H1 (cell line): Measurements from ENCODE around the gene NAMPT. TPM values are rescaled to one million over a fixed set of nuclear protein-coding genes. Genes with fewer than 3 reads are reported as not detected.

ENCODE experiments used
- CTCF ChIA-PET: fragments of 300-600 bp; sonication (Branson Sonifier 250); formaldehyde crosslinking; loops from one replicate; lab custom pipeline; 2021; ENCODE audit not compliant: partially characterized antibody; lab: Charles Lee
- POLR2A ChIA-PET: fragments of 300-600 bp; sonication (Branson Sonifier 250); formaldehyde crosslinking; loops from one replicate; lab custom pipeline; 2021; ENCODE audit warnings: inconsistent platforms; ENCODE audit not compliant: partially characterized antibody; lab: Charles Lee
- DNase-seq, 2 experiments: peaks; one replicate each; pipeline versions ENCODE4 v3.0.0 to v3.0.0-alpha.2; 2010 to 2022; ENCODE audit warnings: low spot score in 2 of 2, low read depth in 1 of 2, mixed read lengths in 1 of 2
- FAIRE-seq: peaks from 2 replicates; lab custom pipeline; 2011; peaks lifted over from hg19 to GRCh38; lab: Jason Lieb, UNC
- H2AFZ ChIP-seq: 2 replicates; pipeline ENCODE4 v1.8.1; 2012; ENCODE audit warnings: low read length, inconsistent platforms
- H2AK5ac ChIP-seq: 2 replicates; pipeline ENCODE4 v1.6.1; 2013; ENCODE audit warnings: low read depth, low read length
- H2BK120ac ChIP-seq: replicated peaks from 2 replicates; pipeline ENCODE3; 2013; ENCODE audit warnings: low read depth, low read length, inconsistent platforms
- H2BK12ac ChIP-seq: 2 replicates; pipeline ENCODE4 v1.6.1; 2013; ENCODE audit warnings: low read depth, low read length
- H2BK15ac ChIP-seq: 2 replicates; pipeline ENCODE4 v1.6.1; 2013; ENCODE audit warnings: low read length
- H2BK20ac ChIP-seq: 2 replicates; pipeline ENCODE4 v1.6.1; 2013; ENCODE audit warnings: low read length
- H2BK5ac ChIP-seq: 2 replicates; pipeline ENCODE4 v1.6.1; 2013; ENCODE audit warnings: low read depth, low read length
- H3K14ac ChIP-seq: 2 replicates; pipeline ENCODE4 v1.6.1; 2013; ENCODE audit warnings: inconsistent platforms; ENCODE audit not compliant: insufficient read length
- H3K18ac ChIP-seq: 2 replicates; pipeline ENCODE4 v1.6.1; 2013; ENCODE audit warnings: low read length; ENCODE audit errors: extremely low read depth
- H3K23ac ChIP-seq: 2 replicates; pipeline ENCODE4 v1.6.1; 2013; ENCODE audit warnings: inconsistent platforms; ENCODE audit not compliant: insufficient read length
- H3K23me2 ChIP-seq: 2 replicates; pipeline ENCODE4 v1.6.1; 2013; ENCODE audit warnings: low read depth, low read length
- H3K27ac ChIP-seq: 2 replicates; pipeline ENCODE4 v1.6.1; 2011; ENCODE audit warnings: low read depth, low read length, inconsistent platforms
- H3K27me3 ChIP-seq, 4 experiments: replicated peaks in 1 of 4; 1 replicate in 1 of 4; 2 replicates in 3 of 4; pipeline versions ENCODE4 v1.6.1 to v1.8.1; 2011 to 2013; ENCODE audit warnings: low read length in 3 of 4, mild to moderate bottlenecking in 3 of 4, inconsistent platforms in 2 of 4, mixed read lengths in 2 of 4, moderate library complexity in 1 of 4; ENCODE audit not compliant: control insufficient read depth in 3 of 4, insufficient read depth in 3 of 4; ENCODE audit errors: extremely low read depth in 1 of 4
- H3K36me3 ChIP-seq, 4 experiments: 2 replicates each; pipeline versions ENCODE4 v1.6.1 to v1.8.1; 2011 to 2013; ENCODE audit warnings: mild to moderate bottlenecking in 4 of 4, low read length in 3 of 4, moderate library complexity in 2 of 4, control low read depth in 1 of 4, inconsistent platforms in 1 of 4; ENCODE audit not compliant: insufficient read depth in 4 of 4, control insufficient read depth in 2 of 4
- H3K4ac ChIP-seq: replicated peaks from 2 replicates; pipeline ENCODE3; 2013; ENCODE audit warnings: low read length, low read depth, mixed read lengths, inconsistent platforms; ENCODE audit not compliant: insufficient read length
- H3K4me1 ChIP-seq, 4 experiments: replicated peaks in 1 of 4; 1 replicate in 1 of 4; 2 replicates in 3 of 4; pipeline versions ENCODE4 v1.6.1 to v1.8.1; 2011 to 2013; ENCODE audit warnings: low read length in 3 of 4, inconsistent platforms in 2 of 4, mixed read lengths in 1 of 4; ENCODE audit not compliant: insufficient read depth in 4 of 4, control insufficient read depth in 3 of 4
- H3K4me2 ChIP-seq, 2 experiments: 2 replicates each; pipeline versions ENCODE4 v1.6.1 to v1.8.1; 2011 to 2013; ENCODE audit warnings: low read depth in 2 of 2, low read length in 2 of 2, control low read depth in 1 of 2, inconsistent platforms in 1 of 2, mild to moderate bottlenecking in 1 of 2; ENCODE audit not compliant: insufficient read depth in 1 of 2
- H3K4me3 ChIP-seq, 4 experiments: fragments of 200-600, 300-600 bp in 1 of 4; sonication (generic), shearing (Covaris generic), sonication (Bioruptor Twin) in 1 of 4; 2 replicates each; pipeline versions ENCODE4 v1.5.1 to v1.8.1; 2011 to 2016; ENCODE audit warnings: low read length in 4 of 4, low read depth in 3 of 4, control low read depth in 2 of 4, inconsistent platforms in 2 of 4, mild to moderate bottlenecking in 2 of 4, mixed read lengths in 1 of 4, moderate library complexity in 1 of 4; ENCODE audit not compliant: insufficient read depth in 2 of 4; ENCODE audit errors: extremely low read depth in 1 of 4
- H3K56ac ChIP-seq: replicated peaks from 2 replicates; pipeline ENCODE3; 2013; ENCODE audit warnings: low read depth, mild to moderate bottlenecking, mixed read lengths, low read length, inconsistent platforms; ENCODE audit not compliant: insufficient read length
- H3K79me1 ChIP-seq: 2 replicates; pipeline ENCODE4 v1.6.1; 2013; ENCODE audit warnings: low read depth, low read length, control low read depth
- H3K79me2 ChIP-seq, 2 experiments: 2 replicates each; pipeline versions ENCODE4 v1.6.1 to v1.8.1; 2012 to 2013; ENCODE audit warnings: low read length in 2 of 2, mild to moderate bottlenecking in 2 of 2, inconsistent platforms in 1 of 2; ENCODE audit not compliant: insufficient read depth in 2 of 2, control insufficient read depth in 1 of 2
- H3K9ac ChIP-seq, 4 experiments: replicated peaks in 1 of 4; 1 replicate in 1 of 4; 2 replicates in 3 of 4; pipeline versions ENCODE4 v1.6.1 to v1.8.1; 2011 to 2013; ENCODE audit warnings: low read depth in 3 of 4, low read length in 3 of 4, control low read depth in 2 of 4, mild to moderate bottlenecking in 2 of 4, moderate library complexity in 2 of 4, inconsistent platforms in 1 of 4; ENCODE audit errors: extremely low read depth in 1 of 4
- H3K9me3 ChIP-seq, 2 experiments: 2 replicates each; pipeline versions ENCODE4 v1.6.1 to v1.8.1; 2012 to 2013; ENCODE audit warnings: mild to moderate bottlenecking in 2 of 2, moderate library complexity in 2 of 2, control low read depth in 1 of 2, inconsistent platforms in 1 of 2, low read depth in 1 of 2, low read length in 1 of 2, mixed read lengths in 1 of 2; ENCODE audit not compliant: insufficient read depth in 2 of 2
- H4K20me1 ChIP-seq, 2 experiments: replicated peaks in 1 of 2; 2 replicates each; pipeline versions ENCODE3 to v1.8.1; 2011 to 2013; ENCODE audit warnings: inconsistent platforms in 2 of 2, low read length in 2 of 2, mild to moderate bottlenecking in 1 of 2; ENCODE audit not compliant: insufficient read depth in 2 of 2, control insufficient read depth in 1 of 2
- H4K5ac ChIP-seq: 2 replicates; pipeline ENCODE4 v1.6.1; 2013; ENCODE audit warnings: low read length, low read depth, mixed read lengths, inconsistent platforms; ENCODE audit not compliant: insufficient read length
- H4K8ac ChIP-seq: 2 replicates; pipeline ENCODE4 v1.8.0; 2013; ENCODE audit warnings: mild to moderate bottlenecking, moderate library complexity, low read length, inconsistent platforms; ENCODE audit not compliant: insufficient read depth; ENCODE audit errors: extremely low read depth
- H4K91ac ChIP-seq: replicated peaks from 2 replicates; pipeline ENCODE3; 2013; ENCODE audit warnings: low read length, mixed read lengths, inconsistent platforms; ENCODE audit not compliant: insufficient read length
- ASH2L ChIP-seq: fragments of 200-600, 300-600 bp; sonication (generic); IDR thresholded peaks from one replicate; pipeline ENCODE4 v1.7.1; 2017; ENCODE audit warnings: low read length
- BACH1 ChIP-seq: IDR thresholded peaks from 2 replicates; pipeline ENCODE4 v1.6.1; 2012; ENCODE audit warnings: low read length, improper control_type of control experiment
- BCL11A ChIP-seq, 2 experiments: IDR thresholded peaks; one replicate each; pipeline ENCODE4 v1.6.1; 2011; ENCODE audit warnings: low read depth in 2 of 2, low read length in 2 of 2, mild to moderate bottlenecking in 2 of 2
- CBX8 ChIP-seq: fragments of 300-800, 300-1000 bp; sonication (generic); IDR thresholded peaks from 2 replicates; pipeline ENCODE4 v1.7.1; 2016; ENCODE audit warnings: low read depth, low read length, borderline replicate concordance
- CHD1 ChIP-seq: IDR thresholded peaks from 2 replicates; pipeline ENCODE4 v1.6.1; 2012; ENCODE audit warnings: low read depth, low read length, improper control_type of control experiment
- KDM5A ChIP-seq: fragments of 200-600 bp; IDR thresholded peaks from 2 replicates; pipeline ENCODE4 v1.7.1; 2012; ENCODE audit warnings: mild to moderate bottlenecking, low read length, inconsistent platforms, mixed read lengths
- NANOG ChIP-seq: IDR thresholded peaks from 2 replicates; pipeline ENCODE4 v1.6.1; 2011; ENCODE audit warnings: low read length, low read depth, mild to moderate bottlenecking, inconsistent platforms; ENCODE audit not compliant: insufficient read depth, poor library complexity, severe bottlenecking
- POLR2A ChIP-seq, 2 experiments: IDR thresholded peaks; 1 replicate in 1 of 2; 2 replicates in 1 of 2; pipeline ENCODE4 v1.6.1; 2011; ENCODE audit warnings: low read depth in 2 of 2, low read length in 2 of 2, mild to moderate bottlenecking in 2 of 2; ENCODE audit errors: control extremely low read depth in 1 of 2
- RBBP5 ChIP-seq: IDR thresholded peaks from 2 replicates; pipeline ENCODE4 v1.7.1; 2012; ENCODE audit warnings: low read depth, mild to moderate bottlenecking, inconsistent platforms, low read length, moderate library complexity, borderline replicate concordance
- SP1 ChIP-seq: IDR thresholded peaks from 2 replicates; pipeline ENCODE4 v1.6.1; 2011; ENCODE audit warnings: low read depth, low read length
- SP4 ChIP-seq: IDR thresholded peaks from 2 replicates; pipeline ENCODE4 v1.6.1; 2012; ENCODE audit warnings: low read length, inconsistent platforms
- SRF ChIP-seq: IDR thresholded peaks from 2 replicates; pipeline ENCODE4 v1.6.1; 2011; ENCODE audit warnings: mild to moderate bottlenecking, low read depth, low read length, moderate library complexity
- TBP ChIP-seq: IDR thresholded peaks from 2 replicates; pipeline ENCODE4 v1.6.1; 2011; ENCODE audit warnings: low read depth, low read length, improper control_type of control experiment
- ZNF274 ChIP-seq: IDR thresholded peaks from 2 replicates; pipeline ENCODE4 v1.7.0; 2012; ENCODE audit warnings: low read length, borderline replicate concordance; ENCODE audit errors: extremely low read depth
- WGBS, 2 experiments: shearing (Covaris generic) in 1 of 2; methylation state at CpG; one replicate each; pipeline versions ENCODE4 v1.1.6 to v1.1.7; 2013 to 2015; ENCODE audit warnings: low lambda C conversion rate in 2 of 2, mixed read lengths in 2 of 2, inconsistent platforms in 1 of 2, low coverage in 1 of 2, missing lambda C conversion rate in 1 of 2; ENCODE audit not compliant: insufficient replicate concordance in 2 of 2, insufficient coverage in 1 of 2, insufficient read length in 1 of 2; ENCODE audit errors: extremely low coverage in 1 of 2, missing lambda C conversion rate in 1 of 2; 5-methylcytosine and 5-hydroxymethylcytosine counted together
- polyA plus RNA-seq, 7 experiments: library from polyadenylated mRNA; depleted of rRNA in 3 of 7; stranded (reverse) in 5 of 7; unstranded in 2 of 7; fragments of >200 nt in 5 of 7; fragments of 200-250 nt in 2 of 7; gene quantifications; 1 replicate in 5 of 7; 2 replicates in 1 of 7; 4 replicates in 1 of 7; pipeline versions ENCODE4 v1.2.1 to v1.2.3, GENCODE V29; 2011 to 2013; ENCODE audit warnings: missing spikeins in 2 of 7, mixed read lengths in 2 of 7
- total RNA-seq: library from RNA; stranded (reverse); fragmentation: NEBNext Ultra II Directional; extraction: Animal tissue kit (Norgen Biotek cat#: 25700); gene quantifications from 2 replicates; pipeline ENCODE4 v1.2.1, GENCODE V29; 2021

NAMPT gene
- total and polyA plus RNA-seq, 2 of the 8 experiments (the other 6 are each of a cell fraction or from before 2014, with no cell fraction given) = 15.4 to 95.9 TPM

- no peak overlapping the region for H3K18ac ChIP-seq
- no peak overlapping the region for H3K56ac ChIP-seq
- no peak overlapping the region for H3K27ac ChIP-seq
- H4K20me1 ChIP-seq = no peaks in the 10 kb centered on the region
- no peak for FAIRE-seq
- H3K14ac ChIP-seq = no peak overlapping the region
- no peak overlapping the region for H2BK120ac ChIP-seq
- no peaks in the 10 kb centered on the region for H3K27me3 ChIP-seq
- H3K9ac ChIP-seq = no peak overlapping the region
- H3K23ac ChIP-seq = no peak overlapping the region
- no peaks in the 10 kb centered on the region for H3K4me1 ChIP-seq
- DNase-seq = no peak
- WGBS, 2 experiments = 79% methylated on average over 2 of the region's 2 CpGs; no CpG with 5 or more reads in 1 of the 2 experiments
- H4K8ac ChIP-seq = no peak overlapping the region
- H3K9me3 ChIP-seq = peaks cover 4 to 7% of the 10 kb centered on the region in 2 experiments; a peak in 2 of 4 replicates
- H3K4ac ChIP-seq = no peak overlapping the region
- H2BK5ac ChIP-seq = no peak overlapping the region
- no peaks in the 10 kb centered on the region for H3K79me2 ChIP-seq
- no peak overlapping the region for H3K4me2 ChIP-seq
- H3K79me1 ChIP-seq = no peaks in the 10 kb centered on the region
- H4K91ac ChIP-seq = no peak overlapping the region
- no peak overlapping the region for H3K4me3 ChIP-seq
- no peak overlapping the region for H2AK5ac ChIP-seq
- no peak overlapping the region for H2BK20ac ChIP-seq
- ChIA-PET POLR2A (no interaction called here), CTCF (no interaction called here)
- H3K36me3 ChIP-seq = no peaks in the 10 kb centered on the region
- H2BK15ac ChIP-seq = no peak overlapping the region
- no peak overlapping the region for H2AFZ ChIP-seq
- H2BK12ac ChIP-seq = no peak overlapping the region
- H3K23me2 ChIP-seq = no peaks in the 10 kb centered on the region
- H4K5ac ChIP-seq = no peak overlapping the region
- no peak for TF ChIP-seq CBX8
- no peak for TF ChIP-seq NANOG
- TF ChIP-seq KDM5A = no peak
- TF ChIP-seq SP1 = no peak
- no peak for TF ChIP-seq BCL11A (IDR thresholded peaks at IDR 0.05; ENCODE audit: low read depth in 2 of 2, low read length in 2 of 2)
- no peak for TF ChIP-seq RBBP5
- no peak for TF ChIP-seq SP4
- no peak for TF ChIP-seq ASH2L
- no peak for TF ChIP-seq CHD1
- no peak for TF ChIP-seq BACH1
- TF ChIP-seq ZNF274 = no peak
- TF ChIP-seq SRF = no peak
- no peak for TF ChIP-seq TBP
- TF ChIP-seq POLR2A (IDR thresholded peaks at IDR 0.05; ENCODE audit: control extremely low read depth in 1 of 2, low read depth in 2 of 2, low read length in 2 of 2) = no peak
Observed at GRCh38 chr7:106314875-106315274, 30.1 kb upstream of the NAMPT start.
